Measurements from ENCODE around the gene SALL2. TPM values are rescaled to one million over a fixed set of nuclear protein-coding genes. Genes with fewer than 3 reads are reported as not detected.
A peak's percentile ranks its signal among the peaks of the same experiment; 100 is the strongest.

The SALL2 gene
- total RNA-seq, 1 donor: 3.3 TPM

DNA sequence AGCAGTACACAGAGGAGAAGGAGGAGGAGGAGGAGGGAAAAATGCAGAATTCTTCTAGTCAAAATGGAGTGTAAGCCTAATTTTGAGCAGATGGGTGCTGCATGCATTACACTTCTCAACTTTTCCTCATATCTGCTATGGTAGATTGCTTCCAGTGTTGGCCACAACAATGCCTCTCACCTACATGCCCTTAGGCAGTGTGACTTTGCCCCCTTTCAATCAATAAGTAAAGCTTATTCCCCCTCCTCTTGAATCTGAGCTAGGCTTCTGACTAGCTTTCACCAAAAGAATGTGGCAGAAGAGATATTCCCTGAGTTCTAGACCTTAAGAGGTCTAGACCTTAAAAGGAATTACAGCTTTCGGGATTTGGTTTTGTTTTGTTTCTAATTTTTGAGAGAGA, 11.8 kb downstream of the SALL2 start:
- no peak overlapping the region for H3K4me2 ChIP-seq (ENCODE audit: insufficient read depth, low read length)
- H3K36me3 ChIP-seq (ENCODE audit: insufficient read depth, low read length): no peaks in the 10 kb centered on the region
- DNase-seq (ENCODE audit: insufficient read length, low spot score, missing footprints): no peak
- no peak for TF ChIP-seq CTCF (IDR thresholded peaks at IDR 0.05; ENCODE audit: extremely low read depth, low read depth, low read length)
- H3K9me3 ChIP-seq (ENCODE audit: low read depth, low read length): no peaks in the 10 kb centered on the region
- no peaks in the 10 kb centered on the region for H4K20me1 ChIP-seq (ENCODE audit: insufficient read depth, low read length)
- H3K4me1 ChIP-seq (ENCODE audit: insufficient read depth, low read length): peaks cover 15% of the 10 kb centered on the region
- peaks cover 18% of the 10 kb centered on the region for H3K79me2 ChIP-seq (ENCODE audit: insufficient read depth, low read length)
- H3K27ac ChIP-seq (ENCODE audit: low read depth, low read length): no peak overlapping the region
- peaks cover 2% of the 10 kb centered on the region for H3K27me3 ChIP-seq (ENCODE audit: insufficient read depth, low read length)
- no peak overlapping the region for H3K4me3 ChIP-seq (ENCODE audit: insufficient read depth, low read length)
- peak overlapping the region; percentile 19 for H2AFZ ChIP-seq (ENCODE audit: low read length)

DNA sequence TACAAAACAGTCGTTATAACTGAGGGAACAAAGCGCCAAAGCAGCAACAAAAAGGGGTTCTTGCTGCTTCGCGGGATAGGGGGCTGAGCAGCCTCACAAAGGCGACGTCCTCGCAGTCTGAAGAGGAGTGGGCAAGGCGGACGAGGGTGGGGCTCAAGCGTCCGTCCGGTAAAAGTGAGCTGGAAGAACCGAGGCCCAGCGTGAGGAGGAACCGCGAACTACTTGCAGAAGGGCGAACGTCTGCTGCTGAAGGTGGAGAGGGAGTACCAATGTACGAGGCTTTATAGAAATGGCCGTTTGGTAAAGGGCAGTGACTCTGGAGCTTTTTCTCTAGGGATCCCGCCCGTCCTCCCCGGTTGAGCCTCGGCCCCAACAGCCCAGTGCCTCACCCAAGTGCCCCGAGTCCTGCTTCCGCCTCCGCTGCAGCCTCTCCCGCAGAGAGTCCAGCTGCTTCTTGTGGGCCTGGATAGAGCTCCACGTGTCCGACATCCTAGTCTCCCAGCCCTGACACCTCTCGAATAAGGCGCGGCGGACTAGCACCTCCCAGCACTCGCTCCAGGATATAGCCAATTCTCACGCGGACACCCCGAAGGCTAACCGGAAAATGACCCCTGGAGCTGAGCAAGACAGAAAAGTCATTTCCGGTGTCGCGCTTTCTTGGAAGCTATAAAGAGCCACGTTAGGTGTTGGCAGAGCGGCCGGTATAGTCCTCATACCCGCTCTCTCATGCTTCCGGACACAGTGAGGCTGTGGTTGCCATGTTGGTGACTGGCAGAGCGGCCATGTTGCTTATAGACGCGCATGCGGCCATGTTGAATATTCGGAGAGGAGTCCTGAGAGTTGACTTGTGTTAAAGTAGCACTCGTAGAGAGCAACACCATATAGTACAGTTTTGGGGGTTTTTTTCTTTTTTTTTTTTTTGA, 15.2 kb downstream of the SALL2 start, which contains the start of gene METTL3:
Gene METTL3, minus strand, starts transcription at position 606 of the 923 bp plus-strand sequence. Its CDS starts 117 bp downstream, at position 489.
- peaks cover 3% of the 10 kb centered on the region for H3K36me3 ChIP-seq (ENCODE audit: insufficient read depth, low read length)
- no peaks in the 10 kb centered on the region for H4K20me1 ChIP-seq (ENCODE audit: insufficient read depth, low read length)
- H3K27me3 ChIP-seq (ENCODE audit: insufficient read depth, low read length): peaks cover 2% of the 10 kb centered on the region
- H3K4me2 ChIP-seq (ENCODE audit: insufficient read depth, low read length): peak within 1 kb of the TSS; percentile 97
- DNase-seq (ENCODE audit: insufficient read length, low spot score, missing footprints): peak; percentile 96
- H3K9me3 ChIP-seq (ENCODE audit: low read depth, low read length): no peaks in the 10 kb centered on the region
- peaks cover 47% of the 10 kb centered on the region for H3K79me2 ChIP-seq (ENCODE audit: insufficient read depth, low read length)
- peak within 1 kb of the TSS; percentile 97 for H3K4me3 ChIP-seq (ENCODE audit: insufficient read depth, low read length)
- no peak for TF ChIP-seq CTCF (IDR thresholded peaks at IDR 0.05; ENCODE audit: extremely low read depth, low read depth, low read length)
- H2AFZ ChIP-seq (ENCODE audit: low read length): peak within 1 kb of the TSS; percentile 91
- peaks cover 16% of the 10 kb centered on the region for H3K4me1 ChIP-seq (ENCODE audit: insufficient read depth, low read length)
- peak within 1 kb of the TSS; percentile 84 for H3K27ac ChIP-seq (ENCODE audit: low read depth, low read length)

GRCh38 chr14:21509432-21510143, 16.6 kb downstream of the SALL2 start:
- Histone ChIP-seq H3K4me1 (ENCODE audit: insufficient read depth, low read length) (peaks cover 16% of the 10 kb centered on the region), H3K4me3 (ENCODE audit: insufficient read depth, low read length) (peak overlapping the region; percentile 97), H3K4me2 (ENCODE audit: insufficient read depth, low read length) (peak overlapping the region; percentile 97), H4K20me1 (ENCODE audit: insufficient read depth, low read length) (no peaks in the 10 kb centered on the region), H2AFZ (ENCODE audit: low read length) (no peak overlapping the region), H3K79me2 (ENCODE audit: insufficient read depth, low read length) (peaks cover 58% of the 10 kb centered on the region), H3K36me3 (ENCODE audit: insufficient read depth, low read length) (peaks cover 3% of the 10 kb centered on the region), H3K27ac (ENCODE audit: low read depth, low read length) (no peak overlapping the region), H3K9me3 (ENCODE audit: low read depth, low read length) (no peaks in the 10 kb centered on the region), H3K27me3 (ENCODE audit: insufficient read depth, low read length) (no peaks in the 10 kb centered on the region)
- no peak for TF ChIP-seq CTCF (IDR thresholded peaks at IDR 0.05; ENCODE audit: extremely low read depth, low read depth, low read length)
- DNase-seq (ENCODE audit: insufficient read length, low spot score, missing footprints): no peak

GRCh38 chr14:21506557-21506956, 19.6 kb downstream of the SALL2 start:
- TF ChIP-seq CTCF (IDR thresholded peaks at IDR 0.05; ENCODE audit: extremely low read depth, low read depth, low read length): no peak

More at GRCh38 chr14:21506557-21506956, 19.6 kb downstream of the SALL2 start:
- H3K4me2 ChIP-seq (ENCODE audit: insufficient read depth, low read length): no peak overlapping the region
- peaks cover 24% of the 10 kb centered on the region for H3K36me3 ChIP-seq (ENCODE audit: insufficient read depth, low read length)
- H3K4me3 ChIP-seq (ENCODE audit: insufficient read depth, low read length): no peak overlapping the region
- H3K9me3 ChIP-seq (ENCODE audit: low read depth, low read length): no peaks in the 10 kb centered on the region
- H3K4me1 ChIP-seq (ENCODE audit: insufficient read depth, low read length): peaks cover 16% of the 10 kb centered on the region
- no peaks in the 10 kb centered on the region for H3K27me3 ChIP-seq (ENCODE audit: insufficient read depth, low read length)
- no peaks in the 10 kb centered on the region for H4K20me1 ChIP-seq (ENCODE audit: insufficient read depth, low read length)
- no peak for DNase-seq (ENCODE audit: insufficient read length, low spot score, missing footprints)
- no peak overlapping the region for H3K27ac ChIP-seq (ENCODE audit: low read depth, low read length)
- H2AFZ ChIP-seq (ENCODE audit: low read length): no peak overlapping the region
- peaks cover 58% of the 10 kb centered on the region for H3K79me2 ChIP-seq (ENCODE audit: insufficient read depth, low read length)

All from osteoblast (primary cell).